Stomach (tissue), 19 donors: ENCODE data around the gene NDUFB5. TPM values are rescaled to one million over a fixed set of nuclear protein-coding genes. Genes with fewer than 3 reads are reported as not detected.
A peak's percentile ranks its signal among the peaks of the same experiment; 100 is the strongest.

ENCODE experiments used
- DNase-seq, 2 donors: peaks; one replicate each; pipeline versions ENCODE4 v3.0.0 to v3.0.0-alpha.2; 2013 to 2019
- H3K27ac ChIP-seq, 5 donors: fragments of 200-600 bp in 4 of 5; sonication (generic) in 4 of 5; one replicate each; pipeline ENCODE4 v1.5.1; 2013 to 2019; ENCODE audit warnings: mild to moderate bottlenecking in 1 of 5, moderate library complexity in 1 of 5
- H3K27me3 ChIP-seq, 3 donors: fragments of 200-600 bp; sonication (generic); one replicate each; pipeline ENCODE4 v1.5.1; 2017 to 2019; ENCODE audit warnings: mixed run types in 1 of 3
- H3K36me3 ChIP-seq, 4 donors: fragments of 200-600 bp; sonication (generic); 1 replicate in 3 of 4; 2 replicates in 1 of 4; pipeline ENCODE4 v1.5.1; 2016 to 2019
- H3K4me1 ChIP-seq, 4 donors: fragments of 200-600 bp; sonication (generic); one replicate each; pipeline ENCODE4 v1.5.1; 2016 to 2019
- H3K4me3 ChIP-seq, 4 donors: fragments of 200-600 bp; sonication (generic) in 3 of 4; one replicate each; pipeline ENCODE4 v1.5.1; 2016 to 2019; ENCODE audit warnings: mild to moderate bottlenecking in 1 of 4
- H3K9me3 ChIP-seq, 4 donors: fragments of 200-600 bp; sonication (generic); one replicate each; pipeline ENCODE4 v1.5.1; 2016 to 2019
- EP300 ChIP-seq: sonication (generic); formaldehyde crosslinking; IDR thresholded peaks from one replicate; pipeline ENCODE4 v1.6.1; 2017; ENCODE audit warnings: antibody characterized with exemption
- POLR2A ChIP-seq, 4 donors: fragments of 450-650 bp; IDR thresholded peaks; one replicate each; pipeline ENCODE4 v1.6.1; 2016; ENCODE audit warnings: antibody characterized with exemption in 4 of 4, control low read depth in 2 of 4, mild to moderate bottlenecking in 1 of 4, moderate library complexity in 1 of 4
- POLR2AphosphoS5 ChIP-seq, 3 donors: sonication (generic); formaldehyde crosslinking; IDR thresholded peaks; one replicate each; pipeline ENCODE4 v1.6.1; 2016; ENCODE audit warnings: antibody characterized with exemption in 3 of 3
- WGBS, 5 donors: extraction: QIAGEN DNeasy Blood & Tissue Kit in 3 of 5; methylation state at CpG; one replicate each; pipeline versions ENCODE4 v1.1.5 to v1.1.7; 2013 to 2018; 5-methylcytosine and 5-hydroxymethylcytosine counted together
- intact Hi-C: fragments of 100-400 bp; cut with DNase I; formaldehyde crosslinking; loops from one replicate; pipeline ENCODE4 v1.15.1; 2023; ENCODE audit warnings: low total_unique reads
- long read RNA-seq, 10 donors: transcript quantifications; one replicate each; lab custom pipeline, GENCODE V29; 2026
- polyA plus RNA-seq, 3 donors: library from polyadenylated mRNA; stranded (reverse); fragments of 200-250 nt; gene quantifications; one replicate each; pipeline ENCODE4 v1.2.3, GENCODE V29; 2013
- total RNA-seq, 5 donors: library from RNA; depleted of rRNA; stranded (reverse); fragments of >200 nt; gene quantifications; one replicate each; pipeline versions ENCODE4 v1.1.0 to v1.2.3, GENCODE V29; 2014 to 2016
- TF ChIP-seq, protein P1 (sequence below), 7 experiments: fragments of 450-650 bp in 4 of 7; fragments of 200-600 bp in 3 of 7; sonication (generic) in 3 of 7; IDR thresholded peaks; one replicate each; pipeline ENCODE4 v1.5.1; 2016 to 2019; ENCODE audit warnings: antibody characterized with exemption in 7 of 7, control low read depth in 2 of 7, mild to moderate bottlenecking in 1 of 7
- donor health status: healthy with polysubstance abuse.
- donor health status: Bipolar disorder and iron deficiency.
- donor health status: healthy.

NDUFB5 gene
- 100 to 1,000 TPM in 1 of 5 donors, 10 to 100 TPM in 4; 13.3 to 142 (median 85.7) TPM for total RNA-seq
- polyA plus RNA-seq = 100 to 1,000 TPM in 2 of 3 donors, 10 to 100 TPM in 1; 89.1 to 104 (median 103) TPM
- long read RNA-seq, donor 1, full-length matches to known transcripts = 28 of 28 reads
- long read RNA-seq, donor 1, partial matches to known transcripts = 0 of 28 reads
- long read RNA-seq, donor 1, other reads (novel, unspliced or antisense) = 0 of 28 reads
- long read RNA-seq, donor 2, full-length matches to known transcripts = 40 of 45 reads
- long read RNA-seq, donor 2, partial matches to known transcripts = 5 of 45 reads
- long read RNA-seq, donor 2, other reads (novel, unspliced or antisense) = 0 of 45 reads
- long read RNA-seq, donor 3, full-length matches to known transcripts = 26 of 31 reads
- long read RNA-seq, donor 3, partial matches to known transcripts = 5 of 31 reads
- long read RNA-seq, donor 3, other reads (novel, unspliced or antisense) = 0 of 31 reads
- long read RNA-seq, donor 4, partial matches to known transcripts = 0 of 3 reads
- long read RNA-seq, donor 4, other reads (novel, unspliced or antisense) = 0 of 3 reads
- long read RNA-seq, donor 5, full-length matches to known transcripts = 32 of 32 reads
- long read RNA-seq, donor 5, partial matches to known transcripts = 0 of 32 reads
- long read RNA-seq, donor 5, other reads (novel, unspliced or antisense) = 0 of 32 reads
- long read RNA-seq, donor 6 = 0 reads
- long read RNA-seq, donor 7, full-length matches to known transcripts = 45 of 45 reads
- long read RNA-seq, donor 7, partial matches to known transcripts = 0 of 45 reads
- long read RNA-seq, donor 7, other reads (novel, unspliced or antisense) = 0 of 45 reads
- long read RNA-seq, donor 8, full-length matches to known transcripts = 45 of 64 reads
- long read RNA-seq, donor 8, partial matches to known transcripts = 19 of 64 reads
- long read RNA-seq, donor 8, other reads (novel, unspliced or antisense) = 0 of 64 reads
- long read RNA-seq, donor 9, full-length matches to known transcripts = 54 of 54 reads
- long read RNA-seq, donor 9, partial matches to known transcripts = 0 of 54 reads
- long read RNA-seq, donor 9, other reads (novel, unspliced or antisense) = 0 of 54 reads
- long read RNA-seq, donor 10, full-length matches to known transcripts = 23 of 23 reads
- long read RNA-seq, donor 10, partial matches to known transcripts = 0 of 23 reads
- long read RNA-seq, donor 10, other reads (novel, unspliced or antisense) = 0 of 23 reads

DNA sequence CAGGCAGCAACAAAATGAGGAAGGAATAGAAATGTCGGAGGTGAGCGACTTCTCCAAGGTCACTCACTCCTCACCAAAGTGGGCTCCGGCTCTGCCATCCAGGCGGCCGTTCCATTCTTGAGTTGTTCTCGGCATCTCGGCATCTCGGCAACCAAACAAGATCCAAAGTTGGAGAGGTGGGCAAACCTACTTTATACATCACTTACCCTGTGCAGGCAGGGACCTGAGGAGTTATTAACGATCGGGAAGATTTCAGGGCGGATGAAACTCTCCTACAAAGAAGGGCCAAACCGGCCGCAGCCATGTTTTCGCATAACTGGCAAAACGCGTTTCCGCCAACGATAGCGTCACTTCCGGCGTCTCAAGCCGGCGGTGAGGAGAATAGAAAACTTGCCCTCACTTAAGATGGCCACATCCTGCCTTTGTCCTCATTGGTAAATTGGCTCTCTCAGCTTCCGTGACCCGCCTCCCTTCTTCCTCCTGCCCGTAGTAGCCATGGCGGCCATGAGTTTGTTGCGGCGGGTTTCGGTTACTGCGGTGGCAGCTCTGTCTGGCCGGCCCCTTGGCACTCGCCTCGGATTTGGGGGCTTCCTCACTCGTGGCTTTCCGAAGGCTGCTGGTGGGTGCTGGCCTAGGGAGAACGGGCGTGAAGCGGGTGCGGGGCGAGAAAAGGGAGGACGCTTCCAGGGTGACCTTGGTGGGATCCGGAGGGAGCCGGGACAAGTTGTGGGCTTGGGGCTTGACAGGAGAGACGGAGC is at the start of gene NDUFB5, which contains the start of gene MRPL47:
TSS of gene NDUFB5 (plus strand) at position 474 of the 758 bp plus-strand sequence. CDS start at position 496, 22 bp downstream.
TSS of gene MRPL47 (minus strand) at position 318 of the 758 bp plus-strand sequence. CDS start at position 304, 14 bp downstream.
- H3K27me3 ChIP-seq = no peaks in the 10 kb centered on the region
- DNase-seq = peak; percentile 96 to 99
- H3K4me1 ChIP-seq = peaks cover 16 to 56% (median 37%) of the 10 kb centered on the region in 4 donors
- no peaks in the 10 kb centered on the region for H3K9me3 ChIP-seq
- H3K27ac ChIP-seq = peak within 1 kb of the TSS; percentile 87 to 95 (median 94)
- intact Hi-C loops = no loop called here
- peak within 1 kb of the TSS; percentile 67 to 91 (median 76) for H3K4me3 ChIP-seq
- peaks cover 15 to 40% (median 36%) of the 10 kb centered on the region in 4 donors for H3K36me3 ChIP-seq
- 0% methylated on average over 20 to 45 of the region's 45 CpGs for WGBS, 5 donors
- TF ChIP-seq EP300 (no peak), POLR2A (IDR thresholded peaks at IDR 0.05) (peak in 1 of 4 donors; percentile 27), POLR2AphosphoS5 (IDR thresholded peaks at IDR 0.05) (peak; percentile 86 to 97 (median 89))
- TF ChIP-seq, protein P1, sequence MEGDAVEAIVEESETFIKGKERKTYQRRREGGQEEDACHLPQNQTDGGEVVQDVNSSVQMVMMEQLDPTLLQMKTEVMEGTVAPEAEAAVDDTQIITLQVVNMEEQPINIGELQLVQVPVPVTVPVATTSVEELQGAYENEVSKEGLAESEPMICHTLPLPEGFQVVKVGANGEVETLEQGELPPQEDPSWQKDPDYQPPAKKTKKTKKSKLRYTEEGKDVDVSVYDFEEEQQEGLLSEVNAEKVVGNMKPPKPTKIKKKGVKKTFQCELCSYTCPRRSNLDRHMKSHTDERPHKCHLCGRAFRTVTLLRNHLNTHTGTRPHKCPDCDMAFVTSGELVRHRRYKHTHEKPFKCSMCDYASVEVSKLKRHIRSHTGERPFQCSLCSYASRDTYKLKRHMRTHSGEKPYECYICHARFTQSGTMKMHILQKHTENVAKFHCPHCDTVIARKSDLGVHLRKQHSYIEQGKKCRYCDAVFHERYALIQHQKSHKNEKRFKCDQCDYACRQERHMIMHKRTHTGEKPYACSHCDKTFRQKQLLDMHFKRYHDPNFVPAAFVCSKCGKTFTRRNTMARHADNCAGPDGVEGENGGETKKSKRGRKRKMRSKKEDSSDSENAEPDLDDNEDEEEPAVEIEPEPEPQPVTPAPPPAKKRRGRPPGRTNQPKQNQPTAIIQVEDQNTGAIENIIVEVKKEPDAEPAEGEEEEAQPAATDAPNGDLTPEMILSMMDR (IDR thresholded peaks at IDR 0.05) = peak in 1 of 7 experiments; percentile 17

DNA sequence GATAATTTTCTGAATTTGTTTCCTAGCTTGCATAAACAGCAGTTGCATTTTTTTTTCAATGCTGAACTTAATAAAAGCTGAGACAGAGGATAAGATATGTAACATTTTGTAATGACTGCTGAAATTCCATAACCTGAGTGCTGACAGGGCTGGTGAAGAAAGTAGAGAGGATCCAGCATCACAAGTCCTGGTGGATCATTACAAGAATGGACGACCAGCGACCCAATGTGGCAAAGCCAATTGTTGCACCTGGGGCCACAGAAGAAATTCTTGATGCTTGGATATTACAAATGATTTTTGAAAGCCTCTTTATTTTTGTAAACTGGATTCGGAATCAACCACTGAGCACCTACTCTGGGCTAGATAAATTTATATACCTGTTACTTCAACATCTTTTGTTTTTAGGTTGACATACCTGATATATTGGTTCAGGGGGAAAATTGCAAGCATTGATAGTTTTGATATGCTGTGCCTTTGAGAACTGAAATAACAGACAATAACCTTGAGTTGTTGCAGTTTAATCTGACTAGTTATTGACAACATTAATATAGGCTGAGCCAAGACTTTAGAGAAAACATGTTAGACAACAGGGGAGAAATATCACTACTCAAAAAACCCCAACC is 45.7 kb upstream of the NDUFB5 start:
- peak; percentile 56 to 84 for DNase-seq
- Histone ChIP-seq H3K4me1 (peaks cover 3 to 10% (median 9%) of the 10 kb centered on the region in 4 donors), H3K27me3 (no peaks in the 10 kb centered on the region), H3K36me3 (no peaks in the 10 kb centered on the region), H3K4me3 (no peak overlapping the region), H3K9me3 (no peaks in the 10 kb centered on the region), H3K27ac (no peak overlapping the region)
- TF ChIP-seq POLR2A (IDR thresholded peaks at IDR 0.05) (no peak), POLR2AphosphoS5 (IDR thresholded peaks at IDR 0.05) (peak in 1 of 3 donors; percentile 23)
- TF ChIP-seq, protein P1 (IDR thresholded peaks at IDR 0.05) = peak in 5 of 7 experiments; percentile 49 to 76 (median 70)
- WGBS, 5 donors = 0 to 6% (median 3%) methylated on average over 3 of the region's 3 CpGs
- intact Hi-C loops = loop anchor here (10.0 kb wide), 1 partner anchor 134 kb away; no protein-coding TSS in a partner anchor

GRCh38 chr3:179560791-179561190 is 43.8 kb upstream of the NDUFB5 start:
- H3K27me3 ChIP-seq = no peaks in the 10 kb centered on the region
- no peak overlapping the region for H3K27ac ChIP-seq
- H3K4me1 ChIP-seq = peaks cover 5 to 25% (median 18%) of the 10 kb centered on the region in 4 donors
- no peak for DNase-seq
- H3K4me3 ChIP-seq = no peak overlapping the region
- no peaks in the 10 kb centered on the region for H3K9me3 ChIP-seq
- H3K36me3 ChIP-seq = no peaks in the 10 kb centered on the region
- intact Hi-C loops = no loop called here
- 70 to 96% (median 87%) methylated on average over 1 of the region's 1 CpG for WGBS, 5 donors
- TF ChIP-seq POLR2AphosphoS5 (IDR thresholded peaks at IDR 0.05) (no peak), EP300 (no peak), POLR2A (IDR thresholded peaks at IDR 0.05) (no peak)
- TF ChIP-seq, protein P1 (IDR thresholded peaks at IDR 0.05) = no peak
